HEK293 (cell line): Measurements from ENCODE around the gene FDXR.

Experiments
- CTCF ChIA-PET: fragments of 350-600 bp; formaldehyde crosslinking; extraction: SDS; loops from one replicate; lab custom pipeline; 2021; ENCODE audit warnings: antibody characterized with exemption; lab: Yijun Ruan, JAX
- POLR2A ChIA-PET: fragments of 300-600 bp; formaldehyde crosslinking; extraction: SDS; loops from one replicate; lab custom pipeline; 2020; ENCODE audit warnings: antibody characterized with exemption, inconsistent platforms; lab: Yijun Ruan, JAX
- H3K27ac ChIP-seq: fragments of 200-500 bp; sonication (Bioruptor generic); 2 replicates; pipeline ENCODE4 v1.5.1; 2014; ENCODE audit warnings: low read depth, low read length, control low read depth, inconsistent platforms; ENCODE audit errors: extremely low read depth
- H3K36me3 ChIP-seq, 2 experiments: fragments of 200-500 bp in 1 of 2; sonication (Bioruptor generic) in 1 of 2; 1 replicate in 1 of 2; 2 replicates in 1 of 2; pipeline ENCODE4 v1.5.1; 2014 to 2017; ENCODE audit warnings: inconsistent platforms in 2 of 2, low read length in 2 of 2; ENCODE audit not compliant: control insufficient read depth in 2 of 2, insufficient read depth in 1 of 2
- H3K4me1 ChIP-seq: fragments of 200-500 bp; sonication (Bioruptor generic); 2 replicates; pipeline ENCODE4 v1.5.1; 2014; ENCODE audit warnings: mild to moderate bottlenecking, low read length, inconsistent platforms; ENCODE audit not compliant: control insufficient read depth, insufficient read depth
- H3K4me3 ChIP-seq: 2 replicates; pipeline ENCODE4 v1.5.1; 2011; ENCODE audit warnings: low read depth, mild to moderate bottlenecking, control low read depth, low read length, moderate library complexity
- H3K9me3 ChIP-seq: fragments of 200-500 bp; sonication (Bioruptor generic); 2 replicates; pipeline ENCODE4 v1.5.1; 2014; ENCODE audit warnings: low read depth, low read length, inconsistent platforms; ENCODE audit not compliant: control insufficient read depth, insufficient read depth
- GLIS2 ChIP-seq: fragments of 450-650 bp; formaldehyde crosslinking; IDR thresholded peaks from 2 replicates; pipeline ENCODE4 v1.5.1; 2016; ENCODE audit warnings: missing biosample characterization, missing genetic modification characterization
- INSM2 ChIP-seq: fragments of 450-650 bp; formaldehyde crosslinking; IDR thresholded peaks from 2 replicates; pipeline ENCODE4 v1.5.1; 2016; ENCODE audit warnings: missing biosample characterization, missing genetic modification characterization
- TSHZ1 ChIP-seq: fragments of 450-650 bp; formaldehyde crosslinking; IDR thresholded peaks from 2 replicates; pipeline ENCODE4 v1.5.1; 2016; ENCODE audit warnings: missing biosample characterization, missing genetic modification characterization, borderline replicate concordance
- ZBTB10 ChIP-seq: fragments of 450-650 bp; formaldehyde crosslinking; IDR thresholded peaks from 2 replicates; pipeline ENCODE4 v1.5.1; 2016; ENCODE audit warnings: missing biosample characterization, missing genetic modification characterization
- ZBTB44 ChIP-seq: fragments of 450-650 bp; IDR thresholded peaks from 2 replicates; pipeline ENCODE4 v1.5.1; 2018; ENCODE audit warnings: missing biosample characterization, mild to moderate bottlenecking, missing genetic modification characterization
- ZBTB48 ChIP-seq: fragments of 450-650 bp; formaldehyde crosslinking; IDR thresholded peaks from 2 replicates; pipeline ENCODE4 v1.5.1; 2016; ENCODE audit warnings: missing biosample characterization, missing genetic modification characterization
- ZFHX2 ChIP-seq: fragments of 450-650 bp; formaldehyde crosslinking; conservative IDR thresholded peaks from 2 replicates; pipeline ENCODE4 v1.5.1; 2016; ENCODE audit warnings: missing biosample characterization, missing genetic modification characterization
- ZFP69B ChIP-seq: fragments of 450-650 bp; formaldehyde crosslinking; IDR thresholded peaks from 2 replicates; pipeline ENCODE4 v1.5.1; 2016; ENCODE audit warnings: missing biosample characterization, missing genetic modification characterization
- ZNF2 ChIP-seq: fragments of 450-650 bp; formaldehyde crosslinking; IDR thresholded peaks from 2 replicates; pipeline ENCODE4 v1.5.1; 2016; ENCODE audit warnings: missing biosample characterization, missing genetic modification characterization
- ZNF211 ChIP-seq: fragments of 450-650 bp; formaldehyde crosslinking; IDR thresholded peaks from 2 replicates; pipeline ENCODE4 v1.5.1; 2016; ENCODE audit warnings: low read depth, missing biosample characterization, missing genetic modification characterization
- ZNF366 ChIP-seq: fragments of 450-650 bp; formaldehyde crosslinking; conservative IDR thresholded peaks from 2 replicates; pipeline ENCODE4 v1.5.1; 2016; ENCODE audit warnings: missing biosample characterization, missing genetic modification characterization
- ZNF449 ChIP-seq: fragments of 450-650 bp; formaldehyde crosslinking; IDR thresholded peaks from 2 replicates; pipeline ENCODE4 v1.5.1; 2017; ENCODE audit warnings: missing biosample characterization, mild to moderate bottlenecking, missing genetic modification characterization, moderate library complexity
- ZNF488 ChIP-seq: fragments of 450-650 bp; formaldehyde crosslinking; IDR thresholded peaks from 2 replicates; pipeline ENCODE4 v1.5.1; 2016; ENCODE audit warnings: missing biosample characterization, missing genetic modification characterization
- ZNF501 ChIP-seq: fragments of 450-650 bp; formaldehyde crosslinking; IDR thresholded peaks from 2 replicates; pipeline ENCODE4 v1.5.1; 2016; ENCODE audit warnings: missing biosample characterization, missing genetic modification characterization
- ZNF548 ChIP-seq: fragments of 450-650 bp; formaldehyde crosslinking; IDR thresholded peaks from 2 replicates; pipeline ENCODE4 v1.5.1; 2016; ENCODE audit warnings: missing biosample characterization, missing genetic modification characterization
- ZNF677 ChIP-seq: fragments of 450-650 bp; IDR thresholded peaks from 2 replicates; pipeline ENCODE4 v1.5.0; 2018; ENCODE audit warnings: missing biosample characterization, mild to moderate bottlenecking, missing genetic modification characterization, moderate library complexity
- ZNF692 ChIP-seq: fragments of 450-650 bp; formaldehyde crosslinking; IDR thresholded peaks from 2 replicates; pipeline ENCODE4 v1.5.1; 2016; ENCODE audit warnings: missing biosample characterization, missing genetic modification characterization
- ZNF768 ChIP-seq: fragments of 450-650 bp; formaldehyde crosslinking; IDR thresholded peaks from 2 replicates; pipeline ENCODE4 v1.5.1; 2018; ENCODE audit warnings: missing biosample characterization, mild to moderate bottlenecking, missing genetic modification characterization
- ZNF830 ChIP-seq: fragments of 450-650 bp; IDR thresholded peaks from 2 replicates; pipeline ENCODE4 v1.5.0; 2018; ENCODE audit warnings: missing biosample characterization, missing genetic modification characterization, low read depth, mild to moderate bottlenecking, moderate library complexity
- ZNF843 ChIP-seq: fragments of 450-650 bp; formaldehyde crosslinking; IDR thresholded peaks from 2 replicates; pipeline ENCODE4 v1.5.1; 2016; ENCODE audit warnings: missing biosample characterization, missing genetic modification characterization
- ZXDB ChIP-seq: fragments of 450-650 bp; formaldehyde crosslinking; IDR thresholded peaks from 2 replicates; pipeline ENCODE4 v1.5.1; 2016; ENCODE audit warnings: missing biosample characterization, missing genetic modification characterization

Gene FDXR

GRCh38 chr17:74872313-74873036 lies at the start of gene FDXR:
Gene FDXR (minus strand): TSS chr17:74872994. CDS start chr17:74872944, 50 bp downstream.
- Histone ChIP-seq H3K9me3 (no peaks in the 10 kb centered on the region), H3K4me3 (peak within 1 kb of the TSS; percentile 83), H3K36me3 (peaks cover 0 to 34% of the 10 kb centered on the region in 2 experiments; a peak in 1 of 3 replicates), H3K4me1 (peaks cover 10% of the 10 kb centered on the region), H3K27ac (peak within 1 kb of the TSS; percentile 86)
- CTCF ChIA-PET = interaction anchor here (0.6 to 7.4 kb wide), 10 partner anchors 7 to 329 kb away, joined by 3 to 83 read pairs (median 4); partner anchors contain the start of genes CD300H, GRIN2C and OTOP2
- POLR2A ChIA-PET = interaction anchor here (0.5 to 3.3 kb wide), 78 partner anchors 9 to 907 kb away, joined by 3 to 49 read pairs (median 4); partner anchors contain the start of genes CDR2L, GRB2, HID1 and JPT1
- TF ChIP-seq ZBTB44 (no peak), ZBTB10 (tag by site-specific recombination) (peak; percentile 80), ZNF449 (0 out of 2 replicates have a peak, but pooled peaks have one; percentile 35), GLIS2 (tag by site-specific recombination) (peak; percentile 56), ZNF366 (tag by site-specific recombination) (peak; percentile 43; the same call in 1 of the 2 replicates), ZNF488 (tag by site-specific recombination) (peak; percentile 13; the same call in 1 of the 2 replicates), ZXDB (tag by site-specific recombination) (no peak), INSM2 (no peak), ZFP69B (tag by site-specific recombination) (peak; percentile 30; the same call in 1 of the 2 replicates), ZNF677 (no peak), ZFHX2 (tag by site-specific recombination) (peak; percentile 84), TSHZ1 (tag by site-specific recombination) (no peak), ZNF692 (0 out of 2 replicates have a peak, but pooled peaks have one; percentile 14), ZNF548 (tag by site-specific recombination) (no peak), ZNF768 (no peak; the same call in 1 of the 2 replicates), ZBTB48 (tag by site-specific recombination) (peak; percentile 61; the same call in 1 of the 2 replicates), ZNF843 (tag by site-specific recombination) (peak; percentile 60; the same call in 1 of the 2 replicates), ZNF830 (tag by site-specific recombination) (no peak), ZNF501 (tag by site-specific recombination) (peak; percentile 87), ZNF2 (tag by site-specific recombination) (peak; percentile 85), ZNF211 (tag by site-specific recombination) (no peak)
